Transverse colon (tissue), 3 donors: ENCODE results near the gene ATOH8.
A peak's percentile ranks its signal among the peaks of the same experiment; 100 is the strongest.

Source experiments
- POLR2A ChIP-seq: fragments of 450-650 bp; IDR thresholded peaks from one replicate; pipeline ENCODE4 v1.6.1; 2016; ENCODE audit warnings: antibody characterized with exemption, mild to moderate bottlenecking, moderate library complexity
- TF ChIP-seq, protein P1 (sequence below), 5 experiments: fragments of 200-600 bp in 3 of 5; fragments of 450-650 bp in 2 of 5; sonication (generic) in 3 of 5; IDR thresholded peaks; 1 replicate in 2 of 5; 2 replicates in 3 of 5; pipeline ENCODE4 v1.5.1; 2016 to 2017; ENCODE audit warnings: antibody characterized with exemption in 5 of 5, inconsistent platforms in 3 of 5, mild to moderate bottlenecking in 2 of 5, moderate library complexity in 1 of 5

DNA sequence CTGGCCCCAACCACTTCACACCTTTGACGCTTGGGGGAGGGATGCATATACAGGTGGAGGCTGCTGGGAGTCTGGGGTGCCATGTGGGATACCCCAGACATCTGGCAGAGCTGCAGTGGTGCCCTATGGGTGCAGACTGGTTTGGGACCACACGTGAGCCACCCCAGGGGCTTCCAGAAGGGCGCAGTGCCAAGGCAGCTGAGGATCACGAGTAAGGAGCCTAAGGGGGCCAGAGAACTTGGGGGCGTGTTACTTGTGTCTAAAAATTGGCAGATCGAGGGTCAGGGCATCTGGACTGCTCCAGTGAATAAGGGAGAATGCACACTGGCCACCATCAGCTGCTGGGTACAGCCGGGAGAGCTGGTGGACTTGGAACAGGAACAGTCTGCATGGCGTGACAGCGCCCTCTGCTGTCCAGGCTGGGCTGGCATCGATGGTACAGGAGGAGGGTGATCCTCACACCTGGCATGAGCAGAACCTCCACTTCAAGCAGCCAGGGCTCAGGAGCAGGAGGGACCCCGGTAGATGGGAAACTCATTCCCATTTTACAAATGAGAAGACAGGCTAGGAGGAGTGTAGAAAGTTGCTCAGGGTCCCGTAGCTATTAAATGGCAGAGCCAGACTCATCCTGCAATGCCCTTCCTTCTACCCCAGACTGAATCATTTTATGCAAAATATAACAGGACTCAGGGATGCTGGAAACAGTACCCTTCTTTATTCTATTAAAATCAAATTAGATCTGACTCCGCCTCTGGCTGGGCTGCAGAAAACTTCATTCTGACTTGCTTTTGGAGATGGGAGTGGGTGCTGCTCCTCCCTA, 60.4 kb downstream of the ATOH8 start:
- TF ChIP-seq, protein P1, sequence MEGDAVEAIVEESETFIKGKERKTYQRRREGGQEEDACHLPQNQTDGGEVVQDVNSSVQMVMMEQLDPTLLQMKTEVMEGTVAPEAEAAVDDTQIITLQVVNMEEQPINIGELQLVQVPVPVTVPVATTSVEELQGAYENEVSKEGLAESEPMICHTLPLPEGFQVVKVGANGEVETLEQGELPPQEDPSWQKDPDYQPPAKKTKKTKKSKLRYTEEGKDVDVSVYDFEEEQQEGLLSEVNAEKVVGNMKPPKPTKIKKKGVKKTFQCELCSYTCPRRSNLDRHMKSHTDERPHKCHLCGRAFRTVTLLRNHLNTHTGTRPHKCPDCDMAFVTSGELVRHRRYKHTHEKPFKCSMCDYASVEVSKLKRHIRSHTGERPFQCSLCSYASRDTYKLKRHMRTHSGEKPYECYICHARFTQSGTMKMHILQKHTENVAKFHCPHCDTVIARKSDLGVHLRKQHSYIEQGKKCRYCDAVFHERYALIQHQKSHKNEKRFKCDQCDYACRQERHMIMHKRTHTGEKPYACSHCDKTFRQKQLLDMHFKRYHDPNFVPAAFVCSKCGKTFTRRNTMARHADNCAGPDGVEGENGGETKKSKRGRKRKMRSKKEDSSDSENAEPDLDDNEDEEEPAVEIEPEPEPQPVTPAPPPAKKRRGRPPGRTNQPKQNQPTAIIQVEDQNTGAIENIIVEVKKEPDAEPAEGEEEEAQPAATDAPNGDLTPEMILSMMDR (IDR thresholded peaks at IDR 0.05), result peak; percentile 92 to 94 (median 93)
- TF ChIP-seq POLR2A, result no peak
